IPS DF 6.9 (cell line): ENCODE data around the gene SLX4IP.

Source experiments
- DNase-seq: peaks from one replicate; pipeline ENCODE4 v3.0.0-alpha.2; 2013; ENCODE audit warnings: low read depth, low spot score
- H3K27ac ChIP-seq: one replicate; pipeline ENCODE4 v1.5.1; 2013; ENCODE audit warnings: low read length, control low read depth
- H3K27me3 ChIP-seq: 2 replicates; pipeline ENCODE4 v1.6.1; 2013; ENCODE audit warnings: mild to moderate bottlenecking, low read length; ENCODE audit not compliant: control insufficient read depth, insufficient read depth
- H3K36me3 ChIP-seq: 2 replicates; pipeline ENCODE4 v1.6.1; 2013; ENCODE audit warnings: low read length; ENCODE audit not compliant: control insufficient read depth, insufficient read depth
- H3K4me1 ChIP-seq: 2 replicates; pipeline ENCODE4 v1.6.1; 2013; ENCODE audit warnings: low read length; ENCODE audit not compliant: control insufficient read depth, insufficient read depth
- H3K4me3 ChIP-seq: 2 replicates; pipeline ENCODE4 v1.5.1; 2013; ENCODE audit warnings: mild to moderate bottlenecking, low read length
- H3K9me3 ChIP-seq: 2 replicates; pipeline ENCODE4 v1.6.1; 2013; ENCODE audit warnings: low read length, inconsistent platforms; ENCODE audit not compliant: control insufficient read depth, insufficient read depth
- WGBS: extraction: QIAGEN DNeasy Blood & Tissue Kit; methylation state at CpG from one replicate; pipeline ENCODE4 v1.1.7; 2013; ENCODE audit warnings: mixed read lengths, missing lambda C conversion rate; ENCODE audit not compliant: insufficient read length, insufficient coverage; 5-methylcytosine and 5-hydroxymethylcytosine counted together

The SLX4IP gene

GRCh38 chr20:10676518-10676917 lies 241.4 kb downstream of the SLX4IP start:
- no peaks in the 10 kb centered on the region for H3K36me3 ChIP-seq
- no peaks in the 10 kb centered on the region for H3K9me3 ChIP-seq
- no peak overlapping the region for H3K4me3 ChIP-seq
- H3K27me3 ChIP-seq: no peaks in the 10 kb centered on the region
- no peak overlapping the region for H3K27ac ChIP-seq
- DNase-seq: no peak
- H3K4me1 ChIP-seq: peaks cover 3% of the 10 kb centered on the region; the same call in 1 of the 2 replicates
- no CpG with 5 or more reads among the region's 3 CpGs for WGBS
